H9 (cell line): ENCODE data around the gene IQGAP2. TPM values are rescaled to one million over a fixed set of nuclear protein-coding genes. Genes with fewer than 3 reads are reported as not detected.

ENCODE experiments used
- DNase-seq: peaks from one replicate; pipeline ENCODE4 v3.0.0-alpha.2; 2017
- H2AFZ ChIP-seq: one replicate; pipeline ENCODE4 v1.6.1; 2013; ENCODE audit warnings: mild to moderate bottlenecking, low read length, control low read depth, moderate library complexity
- H2AK5ac ChIP-seq: 2 replicates; pipeline ENCODE4 v1.6.1; 2013; ENCODE audit warnings: low read length, control low read depth, mixed read lengths; ENCODE audit not compliant: insufficient read length
- H2BK120ac ChIP-seq: one replicate; pipeline ENCODE4 v1.6.1; 2013; ENCODE audit warnings: low read depth, mild to moderate bottlenecking, low read length, control low read depth, inconsistent platforms; ENCODE audit not compliant: poor library complexity, severe bottlenecking
- H2BK12ac ChIP-seq: 2 replicates; pipeline ENCODE4 v1.6.1; 2013; ENCODE audit warnings: low read length, control low read depth, mixed read lengths, low read depth; ENCODE audit not compliant: insufficient read length
- H2BK15ac ChIP-seq: 2 replicates; pipeline ENCODE4 v1.6.1; 2013; ENCODE audit warnings: low read depth, low read length, control low read depth
- H2BK20ac ChIP-seq: one replicate; pipeline ENCODE4 v1.6.1; 2013; ENCODE audit warnings: low read depth, mild to moderate bottlenecking, low read length, control low read depth, inconsistent platforms; ENCODE audit not compliant: poor library complexity, severe bottlenecking
- H2BK5ac ChIP-seq: 2 replicates; pipeline ENCODE4 v1.6.1; 2013; ENCODE audit warnings: low read length, control low read depth, mixed read lengths; ENCODE audit not compliant: insufficient read length
- H3K14ac ChIP-seq: 2 replicates; pipeline ENCODE4 v1.6.1; 2013; ENCODE audit warnings: low read length, control low read depth; ENCODE audit not compliant: insufficient read depth
- H3K18ac ChIP-seq: 2 replicates; pipeline ENCODE4 v1.6.1; 2013; ENCODE audit warnings: low read depth, mild to moderate bottlenecking, mixed read lengths, low read length, control low read depth; ENCODE audit not compliant: insufficient read length
- H3K23ac ChIP-seq: 2 replicates; pipeline ENCODE4 v1.6.1; 2013; ENCODE audit warnings: low read length, control low read depth, mixed read lengths, low read depth; ENCODE audit not compliant: insufficient read length
- H3K23me2 ChIP-seq: 2 replicates; pipeline ENCODE4 v1.6.1; 2013; ENCODE audit warnings: low read depth, mild to moderate bottlenecking, mixed read lengths, low read length, control low read depth; ENCODE audit not compliant: insufficient read length, poor library complexity, severe bottlenecking
- H3K27ac ChIP-seq: 2 replicates; pipeline ENCODE4 v1.5.1; 2013; ENCODE audit warnings: low read length, control low read depth, mixed read lengths, low read depth; ENCODE audit not compliant: insufficient read length
- H3K27me3 ChIP-seq: 2 replicates; pipeline ENCODE4 v1.6.1; 2013; ENCODE audit warnings: low read length, control low read depth, inconsistent platforms; ENCODE audit not compliant: insufficient read depth
- H3K4ac ChIP-seq: 2 replicates; pipeline ENCODE4 v1.6.1; 2013; ENCODE audit warnings: low read depth, mild to moderate bottlenecking, control low read depth, inconsistent platforms, low read length, moderate library complexity
- H3K4me1 ChIP-seq: 2 replicates; pipeline ENCODE4 v1.6.1; 2013; ENCODE audit warnings: low read length, control low read depth, inconsistent platforms; ENCODE audit not compliant: insufficient read depth
- H3K4me2 ChIP-seq: 2 replicates; pipeline ENCODE4 v1.6.1; 2013; ENCODE audit warnings: low read length, control low read depth, mixed read lengths; ENCODE audit not compliant: insufficient read length, insufficient read depth
- H3K56ac ChIP-seq: 2 replicates; pipeline ENCODE4 v1.6.1; 2013; ENCODE audit warnings: low read depth, mild to moderate bottlenecking, mixed read lengths, low read length, control low read depth; ENCODE audit not compliant: insufficient read length
- H3K79me1 ChIP-seq: 2 replicates; pipeline ENCODE4 v1.6.1; 2013; ENCODE audit warnings: low read depth, mild to moderate bottlenecking, moderate library complexity, low read length, control low read depth, inconsistent platforms; ENCODE audit not compliant: insufficient read depth, poor library complexity, severe bottlenecking
- H3K79me2 ChIP-seq: 2 replicates; pipeline ENCODE4 v1.6.1; 2013; ENCODE audit warnings: low read length, control low read depth, inconsistent platforms; ENCODE audit not compliant: insufficient read depth
- H3K9ac ChIP-seq: 2 replicates; pipeline ENCODE4 v1.6.1; 2013; ENCODE audit warnings: low read length, control low read depth, mixed read lengths; ENCODE audit not compliant: insufficient read length; ENCODE audit errors: extremely low read depth
- H3K9me3 ChIP-seq: one replicate; pipeline ENCODE4 v1.6.1; 2013; ENCODE audit warnings: low read depth, low read length, inconsistent platforms; ENCODE audit not compliant: control insufficient read depth
- H3T11ph ChIP-seq: one replicate; pipeline ENCODE4 v1.6.1; 2013; ENCODE audit warnings: mild to moderate bottlenecking, low read length, control low read depth, inconsistent platforms
- H4K20me1 ChIP-seq: one replicate; pipeline ENCODE4 v1.6.1; 2013; ENCODE audit not compliant: control insufficient read depth, insufficient read length, insufficient read depth
- H4K5ac ChIP-seq: 2 replicates; pipeline ENCODE4 v1.6.1; 2013; ENCODE audit warnings: low read depth, mild to moderate bottlenecking, mixed read lengths, low read length, control low read depth; ENCODE audit not compliant: insufficient read length
- H4K8ac ChIP-seq: replicated peaks from 2 replicates; pipeline ENCODE4 v1.6.1; 2013; ENCODE audit warnings: low read length, control low read depth, mixed read lengths, low read depth; ENCODE audit not compliant: insufficient read length
- H4K91ac ChIP-seq: 2 replicates; pipeline ENCODE4 v1.6.1; 2013; ENCODE audit warnings: low read depth, mild to moderate bottlenecking, moderate library complexity, mixed read lengths, low read length, control low read depth; ENCODE audit not compliant: insufficient read length
- H3K27ac Mint-ChIP-seq, 3 experiments: 2 replicates in 2 of 3; 3 replicates in 1 of 3; pipeline ENCODE4 v1.8.0; 2020 to 2021; ENCODE audit warnings: mixed read lengths in 3 of 3, mild to moderate bottlenecking in 1 of 3, moderate library complexity in 1 of 3
- H3K27me3 Mint-ChIP-seq: 2 replicates; pipeline ENCODE4 v1.8.0; 2021; ENCODE audit warnings: low read depth, mild to moderate bottlenecking, moderate library complexity, mixed read lengths
- H3K36me3 Mint-ChIP-seq, 3 experiments: 2 replicates in 2 of 3; 3 replicates in 1 of 3; pipeline ENCODE4 v1.8.0; 2020 to 2021; ENCODE audit warnings: low read depth in 3 of 3, mixed read lengths in 3 of 3; ENCODE audit not compliant: insufficient read depth in 1 of 3
- H3K4me1 Mint-ChIP-seq, 2 experiments: 2 replicates each; pipeline ENCODE4 v1.8.0; 2020; ENCODE audit warnings: mixed read lengths in 2 of 2
- H3K4me3 Mint-ChIP-seq, 2 experiments: 2 replicates in 1 of 2; 3 replicates in 1 of 2; pipeline ENCODE4 v1.8.0; 2020 to 2021; ENCODE audit warnings: mild to moderate bottlenecking in 2 of 2, mixed read lengths in 2 of 2, moderate library complexity in 1 of 2
- H3K9me3 Mint-ChIP-seq, 2 experiments: 2 replicates in 1 of 2; 3 replicates in 1 of 2; pipeline ENCODE4 v1.8.0; 2020; ENCODE audit warnings: mild to moderate bottlenecking in 2 of 2, mixed read lengths in 2 of 2, moderate library complexity in 1 of 2
- CTCF ChIP-seq: fragments of 200-600 bp; sonication (generic); conservative IDR thresholded peaks from 3 replicates; pipeline ENCODE4 v1.8.0; 2021; ENCODE audit warnings: antibody characterized with exemption, mild to moderate bottlenecking
- WGBS: extraction: QIAGEN DNeasy Blood & Tissue Kit; methylation state at CpG from one replicate; pipeline ENCODE4 v1.1.7; 2013; ENCODE audit warnings: missing lambda C conversion rate, low lambda C conversion rate, mixed read lengths; ENCODE audit not compliant: insufficient read length; ENCODE audit errors: extremely low coverage; 5-methylcytosine and 5-hydroxymethylcytosine counted together
- total RNA-seq: library from RNA; stranded (reverse); gene quantifications from 2 replicates; pipeline ENCODE4 v1.2.1, GENCODE V29; 2021

IQGAP2 gene
- total RNA-seq, 1 experiment from 2014 or later = 22.5 TPM

GRCh38 chr5:76703707-76704106 lies 300.6 kb downstream of the IQGAP2 start:
- H3K9ac ChIP-seq = no peak overlapping the region
- H2BK12ac ChIP-seq = no peak overlapping the region
- H3K79me1 ChIP-seq = no peaks in the 10 kb centered on the region
- H3K79me2 ChIP-seq = no peaks in the 10 kb centered on the region
- H4K91ac ChIP-seq = no peak overlapping the region
- no peak overlapping the region for H2AFZ ChIP-seq
- DNase-seq = no peak
- no peaks in the 10 kb centered on the region for H3K27me3 Mint-ChIP-seq
- H2BK5ac ChIP-seq = no peak overlapping the region
- no peak for TF ChIP-seq CTCF
- H3T11ph ChIP-seq = no peak overlapping the region
- no peak overlapping the region for H3K4me2 ChIP-seq
- H3K4me1 ChIP-seq = no peaks in the 10 kb centered on the region
- H3K4ac ChIP-seq = no peak overlapping the region
- H4K8ac ChIP-seq = no peak overlapping the region
- H3K18ac ChIP-seq = no peak overlapping the region
- H2BK120ac ChIP-seq = no peak overlapping the region
- no peaks in the 10 kb centered on the region for H4K20me1 ChIP-seq
- H3K9me3 Mint-ChIP-seq = no peaks in the 10 kb centered on the region
- H3K14ac ChIP-seq = no peak overlapping the region
- H3K23ac ChIP-seq = no peak overlapping the region
- no peak overlapping the region for H2BK20ac ChIP-seq
- H4K5ac ChIP-seq = no peak overlapping the region
- no peak overlapping the region for H2BK15ac ChIP-seq
- no peak overlapping the region for H2AK5ac ChIP-seq
- H3K23me2 ChIP-seq = no peaks in the 10 kb centered on the region
- H3K4me1 Mint-ChIP-seq = peaks cover 9 to 10% of the 10 kb centered on the region in 2 experiments; a peak in 3 of 4 replicates
- no peak overlapping the region for H3K56ac ChIP-seq
- no peak overlapping the region for H3K4me3 Mint-ChIP-seq
- WGBS = 100% methylated on average over 1 of the region's 2 CpGs
- H3K27me3 ChIP-seq = no peaks in the 10 kb centered on the region
- peaks cover 0 to 7% (median 3%) of the 10 kb centered on the region in 3 experiments; a peak in 3 of 7 replicates for H3K36me3 Mint-ChIP-seq
- no peak overlapping the region for H3K27ac Mint-ChIP-seq
- no peak overlapping the region for H3K27ac ChIP-seq
- H3K9me3 ChIP-seq = no peaks in the 10 kb centered on the region
